HG03565 (cell line): ENCODE results near the gene WASHC3.
"Not testable (repeated sequence)": the region's sequence is repeated elsewhere in the genome, so short reads cannot be mapped to it uniquely, and the experiment has no call there.

ENCODE experiments used
- ATAC-seq: cut with Tn5 transposase; IDR thresholded peaks from one replicate; pipeline ENCODE4 v1.9.1; 2021; ENCODE audit warnings: mild to moderate bottlenecking, moderate library complexity; ENCODE audit not compliant: unreplicated experiment

The WASHC3 gene

GRCh38 chr12:102061560-102062418, at the start of gene WASHC3:
WASHC3 (minus strand) TSS chr12:102061991; CDS start chr12:102061962, 29 bp downstream.
- peak; percentile 87 for ATAC-seq

- no peak for ATAC-seq
Measured at GRCh38 chr12:102110782-102111181, 49.0 kb upstream of the WASHC3 start.

- no peak for ATAC-seq
Measured at GRCh38 chr12:102107970-102108369, 46.2 kb upstream of the WASHC3 start.

- no peak for ATAC-seq
Measured at GRCh38 chr12:102106905-102107304, 45.1 kb upstream of the WASHC3 start.

- ATAC-seq, result no peak
Measured at GRCh38 chr12:102096855-102097254, 35.1 kb upstream of the WASHC3 start.

- ATAC-seq, result no peak
Measured at GRCh38 chr12:102095677-102096263, 34.0 kb upstream of the WASHC3 start.

- ATAC-seq, result no peak
Measured at GRCh38 chr12:102093319-102093718, 31.5 kb upstream of the WASHC3 start.

- ATAC-seq, result not testable (repeated sequence)
Measured at GRCh38 chr12:102089228-102089835, 27.5 kb upstream of the WASHC3 start.

- no peak for ATAC-seq
Measured at GRCh38 chr12:102080842-102081241, 19.1 kb upstream of the WASHC3 start.

- ATAC-seq, result not testable (repeated sequence)
Measured at GRCh38 chr12:102072092-102072491, 10.3 kb upstream of the WASHC3 start.

- no peak for ATAC-seq
Measured at GRCh38 chr12:102069707-102070106, 7.9 kb upstream of the WASHC3 start.

- ATAC-seq, result no peak
Measured at GRCh38 chr12:102067574-102068258, 5.9 kb upstream of the WASHC3 start.

GRCh38 chr12:102064476-102064875, 2.7 kb upstream of the WASHC3 start:
- ATAC-seq, result no peak

GRCh38 chr12:102063069-102063468, 1.3 kb upstream of the WASHC3 start:
- no peak for ATAC-seq

- ATAC-seq, result no peak
Measured at GRCh38 chr12:102062419-102062806, 622 bp upstream of the WASHC3 start.

- peak; percentile 29 for ATAC-seq
Measured at GRCh38 chr12:102061096-102061559, 663 bp downstream of the WASHC3 start.

GRCh38 chr12:102059343-102059742, 2.4 kb downstream of the WASHC3 start:
- ATAC-seq, result no peak

- no peak for ATAC-seq
Measured at GRCh38 chr12:102054345-102054744, 7.4 kb downstream of the WASHC3 start.

GRCh38 chr12:102053062-102053349, 8.8 kb downstream of the WASHC3 start:
- no peak for ATAC-seq

- ATAC-seq, result no peak
Measured at GRCh38 chr12:102052192-102053061, 9.4 kb downstream of the WASHC3 start.
